TTC549 (cell line): ENCODE measurements around the gene SLC24A3.

Experiments
- FAIRE-seq: peaks from 2 replicates; lab custom pipeline; 2012; peaks lifted over from hg19 to GRCh38; lab: Jason Lieb, UNC

SLC24A3 gene

DNA sequence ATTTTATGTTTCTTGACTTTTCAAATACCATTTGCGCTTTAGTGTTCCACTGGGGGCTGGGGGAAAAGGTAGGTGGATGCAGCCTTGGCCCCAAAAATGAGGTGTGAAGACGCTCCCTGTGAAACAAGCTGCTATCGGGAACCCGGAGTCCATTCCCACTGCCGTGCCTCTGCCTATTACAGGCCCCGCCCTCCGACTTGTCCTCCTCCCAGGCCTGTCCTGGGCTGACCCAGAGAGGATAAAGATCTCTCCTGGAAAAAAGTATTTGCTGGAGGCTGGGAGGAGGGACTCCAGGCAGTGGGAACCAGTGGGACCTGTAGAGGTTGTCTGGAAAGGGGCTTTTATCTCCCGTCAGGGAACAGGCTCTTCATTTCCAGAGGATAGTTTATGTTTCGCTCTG is 215.0 kb downstream of the SLC24A3 start:
- FAIRE-seq = no peak

- FAIRE-seq = no peak
Observed at GRCh38 chr20:19427913-19428312, 215.5 kb downstream of the SLC24A3 start.

GRCh38 chr20:19428324-19428723 is 215.9 kb downstream of the SLC24A3 start:
- no peak for FAIRE-seq

- no peak for FAIRE-seq
Observed at GRCh38 chr20:19429538-19429937, 217.1 kb downstream of the SLC24A3 start.

- FAIRE-seq = no peak
Observed at GRCh38 chr20:19430641-19431315, 218.3 kb downstream of the SLC24A3 start.

GRCh38 chr20:19431316-19431700 is 218.9 kb downstream of the SLC24A3 start:
- no peak for FAIRE-seq

GRCh38 chr20:19431906-19432305 is 219.5 kb downstream of the SLC24A3 start:
- FAIRE-seq = no peak

GRCh38 chr20:19433371-19434350 is 221.2 kb downstream of the SLC24A3 start:
- no peak for FAIRE-seq

DNA sequence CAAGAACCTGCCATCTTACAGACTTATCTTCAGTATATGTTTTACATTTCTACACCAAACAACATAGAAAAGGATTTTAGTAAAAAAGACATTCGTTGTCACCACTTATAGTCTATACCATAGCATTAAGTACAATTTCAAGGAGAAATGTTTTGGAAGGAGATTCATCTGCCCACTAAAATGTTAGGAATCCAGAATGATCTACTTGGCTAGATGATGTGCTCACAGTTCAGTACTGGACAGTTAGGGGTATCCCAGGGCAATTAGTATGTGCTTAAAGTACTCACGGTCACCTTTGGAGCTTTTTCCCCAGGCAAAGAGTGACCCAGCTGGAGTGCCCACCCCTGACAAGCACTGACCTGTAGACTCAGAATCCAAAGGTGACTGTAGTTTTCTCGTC is 222.9 kb downstream of the SLC24A3 start:
- FAIRE-seq = no peak

DNA sequence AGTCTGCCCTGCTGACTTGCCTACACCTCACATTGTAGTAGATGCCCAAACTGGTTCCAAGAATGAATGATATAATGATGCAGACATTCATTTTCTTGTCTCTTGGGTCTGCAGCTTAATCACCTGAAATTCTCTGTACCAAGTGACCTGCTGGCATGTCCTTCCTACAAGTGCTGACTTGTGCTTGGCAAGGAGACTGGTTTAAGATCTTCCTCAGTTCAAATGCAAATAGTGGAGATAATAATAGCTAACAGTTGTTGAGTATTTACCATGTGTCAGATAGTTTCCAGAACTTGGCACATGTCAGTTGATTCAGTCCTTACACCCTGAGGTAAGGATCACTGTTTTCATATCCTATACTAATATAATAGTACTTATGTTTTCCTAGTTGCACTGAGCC is 223.4 kb downstream of the SLC24A3 start:
- no peak for FAIRE-seq

GRCh38 chr20:19438488-19438887 is 226.0 kb downstream of the SLC24A3 start:
- no peak for FAIRE-seq

DNA sequence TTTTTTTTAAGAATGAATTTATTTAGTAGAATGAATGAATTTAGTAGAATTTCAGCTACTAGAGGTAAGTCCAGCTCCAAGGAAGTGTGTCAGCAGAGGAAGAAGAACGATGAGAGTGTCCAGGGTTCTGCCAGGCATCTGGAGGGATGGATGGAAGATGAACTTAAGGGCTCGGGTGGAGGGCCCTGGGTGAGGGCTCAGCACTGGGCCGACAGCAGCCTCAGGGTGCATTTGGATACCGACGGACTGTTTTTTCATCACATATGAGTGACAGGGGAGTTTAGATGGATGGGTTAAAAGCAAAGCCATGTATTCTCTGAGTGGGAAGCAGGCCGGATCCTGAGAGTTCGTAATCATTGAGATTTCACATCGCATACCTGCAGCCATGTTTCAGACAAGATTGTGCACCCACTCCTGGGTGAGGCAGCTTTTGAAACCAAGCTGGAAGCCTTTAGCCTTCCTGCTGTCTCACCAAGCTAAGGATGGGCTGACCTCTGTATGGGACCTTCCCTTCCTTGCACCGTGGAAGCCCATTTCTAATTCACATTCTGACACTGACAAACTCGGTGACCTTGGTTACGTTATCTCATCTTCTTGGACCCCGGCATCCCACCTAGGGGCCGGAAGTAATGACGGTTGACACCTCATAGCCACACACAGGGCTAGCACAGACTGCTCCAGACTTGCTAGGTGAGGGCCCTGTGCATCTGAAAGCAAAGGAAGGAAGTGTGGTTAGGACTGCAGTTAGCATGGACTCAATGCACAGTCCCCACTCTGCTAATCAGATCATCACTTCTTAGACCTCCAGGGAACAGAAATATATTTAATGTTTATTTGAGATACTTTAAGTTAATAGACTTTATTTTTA is 228.5 kb downstream of the SLC24A3 start:
- no peak for FAIRE-seq

- no peak for FAIRE-seq
Observed at GRCh38 chr20:19446246-19446645, 233.8 kb downstream of the SLC24A3 start.

- no peak for FAIRE-seq
Observed at GRCh38 chr20:19448632-19449031, 236.2 kb downstream of the SLC24A3 start.

DNA sequence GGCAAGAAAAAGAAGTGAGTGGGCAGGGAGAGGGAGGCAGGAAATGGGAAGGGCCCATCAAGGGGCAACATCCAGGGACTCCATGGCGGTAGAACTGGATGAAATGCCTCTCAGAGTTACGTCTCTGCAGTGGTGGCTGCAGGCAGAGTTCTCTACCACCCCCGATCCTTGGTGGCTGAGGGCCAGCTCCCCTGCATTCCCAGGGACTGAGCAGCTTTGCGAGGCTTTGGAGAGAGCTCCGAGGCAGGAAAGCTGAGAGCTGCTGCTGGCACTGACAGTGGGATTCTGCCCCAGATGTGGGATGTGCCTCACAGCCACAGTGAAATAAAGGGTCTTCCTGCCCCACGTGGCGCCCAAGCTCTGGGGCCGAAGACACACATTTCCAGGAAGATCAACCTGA is 236.6 kb downstream of the SLC24A3 start:
- no peak for FAIRE-seq

DNA sequence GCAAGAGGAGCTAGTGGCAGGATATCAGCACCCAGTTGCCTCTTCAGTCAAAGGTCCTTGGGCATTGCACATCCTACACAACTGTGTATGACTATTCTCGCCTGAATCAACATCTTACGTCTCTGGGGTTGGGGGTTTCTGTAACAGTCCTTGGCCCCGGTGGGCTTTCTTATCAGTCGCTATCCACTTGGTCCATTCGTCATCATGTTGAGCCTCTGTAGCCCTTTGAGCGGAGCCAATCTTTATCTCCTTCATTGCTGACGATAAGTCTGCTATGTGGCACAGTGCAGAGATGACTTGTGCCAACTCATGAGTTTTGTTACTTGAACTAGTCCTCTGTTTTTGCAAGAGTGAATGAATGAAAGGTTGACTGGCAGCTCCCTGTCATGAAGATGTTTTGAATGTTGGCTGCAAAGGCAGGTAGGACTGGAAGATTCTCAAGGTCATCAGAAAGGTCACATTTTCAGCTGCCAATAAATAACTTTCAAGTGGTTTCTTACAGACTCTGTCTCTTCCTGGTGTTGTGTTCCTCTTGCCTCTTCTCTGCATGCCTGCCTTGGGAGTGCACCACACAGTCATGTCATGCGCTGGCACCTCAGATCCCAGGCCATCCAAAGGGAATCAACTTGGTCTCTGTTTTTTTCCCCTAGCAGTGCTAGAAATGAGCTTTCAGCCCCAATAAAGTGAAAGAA is 238.9 kb downstream of the SLC24A3 start:
- FAIRE-seq = no peak

- no peak for FAIRE-seq
Observed at GRCh38 chr20:19451923-19452295, 239.5 kb downstream of the SLC24A3 start.

DNA sequence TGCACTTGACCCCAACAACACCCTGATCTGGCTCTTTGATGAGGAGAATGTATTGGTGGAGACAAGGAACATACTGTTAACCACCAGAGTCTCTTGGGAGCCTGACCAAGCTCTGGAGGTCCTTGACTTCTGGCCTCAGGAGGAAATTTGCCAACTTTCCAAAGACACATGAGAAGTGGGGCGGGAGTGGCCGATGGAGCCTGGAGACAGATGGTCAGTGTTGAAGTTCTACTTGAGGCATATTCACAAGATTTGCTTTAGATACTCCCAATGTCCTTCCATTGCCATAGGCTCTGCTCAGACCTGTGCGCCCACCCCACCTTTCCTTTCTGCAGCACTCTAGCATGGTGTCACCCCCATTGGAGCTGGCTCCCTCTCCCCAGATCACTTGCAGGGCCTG is 241.0 kb downstream of the SLC24A3 start:
- FAIRE-seq = no peak

DNA sequence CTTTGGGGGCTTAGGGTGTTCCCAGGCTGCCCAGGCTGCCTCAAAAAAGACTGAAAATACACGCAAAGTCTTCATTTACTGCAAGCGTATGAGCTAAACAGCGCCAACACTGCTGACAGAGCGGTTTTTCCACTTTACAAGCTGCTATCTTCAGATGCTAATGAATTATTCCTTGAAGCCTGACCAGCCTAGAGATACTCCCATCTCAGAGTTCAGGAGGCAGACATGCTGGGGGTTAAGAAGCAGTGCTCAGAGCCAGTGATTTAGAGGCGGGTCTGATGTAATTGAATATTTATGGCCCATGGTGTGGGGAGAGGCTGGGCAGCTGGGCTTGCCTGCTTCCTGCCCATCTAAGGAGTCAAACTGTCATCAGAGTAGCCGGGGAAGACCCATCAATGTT is 241.4 kb downstream of the SLC24A3 start:
- FAIRE-seq = no peak

- FAIRE-seq = no peak
Observed at GRCh38 chr20:19456595-19457395, 244.4 kb downstream of the SLC24A3 start.

DNA sequence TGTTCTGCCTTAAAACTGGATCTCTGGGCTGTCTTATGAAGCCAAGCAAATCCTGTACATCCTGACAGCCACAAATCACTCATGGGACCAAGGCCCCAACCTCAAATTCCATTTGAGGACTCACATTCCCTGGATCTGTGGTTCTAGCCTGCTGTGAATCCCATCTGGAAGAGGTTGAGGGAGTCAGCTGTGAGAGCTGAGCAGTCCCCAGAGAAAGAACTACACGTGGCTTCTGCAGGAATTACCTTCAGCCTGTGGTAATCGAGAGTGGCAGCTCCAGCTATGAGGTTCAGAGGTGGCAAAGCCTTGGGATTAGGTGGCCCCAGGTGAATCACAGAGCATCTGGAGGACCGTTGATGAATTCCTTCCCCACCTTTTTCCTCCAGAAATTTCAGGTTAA is 245.2 kb downstream of the SLC24A3 start:
- no peak for FAIRE-seq
